Small intestine (tissue), 16 donors: ENCODE data around the gene OTULIN. TPM values are rescaled to one million over a fixed set of nuclear protein-coding genes. Genes with fewer than 3 reads are reported as not detected.
A peak's percentile ranks its signal among the peaks of the same experiment; 100 is the strongest.

Experiments used
- DNase-seq, 2 donors: peaks; one replicate each; pipeline versions ENCODE4 v3.0.0 to v3.0.0-alpha.2; 2013
- FAIRE-seq: peaks from 2 replicates; lab custom pipeline; 2012; peaks lifted over from hg19 to GRCh38; lab: Jason Lieb, UNC
- H3K27ac ChIP-seq, 3 donors: one replicate each; pipeline ENCODE4 v1.5.1; 2013; ENCODE audit warnings: low read length in 2 of 3, mild to moderate bottlenecking in 2 of 3, control low read depth in 1 of 3, inconsistent platforms in 1 of 3, low read depth in 1 of 3, moderate library complexity in 1 of 3
- H3K27me3 ChIP-seq, 3 donors: one replicate each; pipeline ENCODE4 v1.6.1; 2013; ENCODE audit warnings: low read length in 3 of 3, inconsistent platforms in 1 of 3; ENCODE audit not compliant: control insufficient read depth in 3 of 3, insufficient read depth in 3 of 3
- H3K36me3 ChIP-seq, 3 donors: one replicate each; pipeline ENCODE4 v1.6.1; 2013; ENCODE audit warnings: low read length in 3 of 3, inconsistent platforms in 1 of 3, low read depth in 1 of 3, mild to moderate bottlenecking in 1 of 3, moderate library complexity in 1 of 3; ENCODE audit not compliant: control insufficient read depth in 3 of 3, insufficient read depth in 2 of 3
- H3K4me1 ChIP-seq, 3 donors: one replicate each; pipeline ENCODE4 v1.6.1; 2013; ENCODE audit warnings: low read length in 2 of 3, inconsistent platforms in 1 of 3, low read depth in 1 of 3, mild to moderate bottlenecking in 1 of 3, moderate library complexity in 1 of 3; ENCODE audit not compliant: control insufficient read depth in 3 of 3, insufficient read depth in 2 of 3
- H3K4me3 ChIP-seq, 3 donors: one replicate each; pipeline ENCODE4 v1.5.1; 2013; ENCODE audit warnings: low read length in 3 of 3, control low read depth in 1 of 3, inconsistent platforms in 1 of 3, low read depth in 1 of 3, mild to moderate bottlenecking in 1 of 3, moderate library complexity in 1 of 3
- H3K9me3 ChIP-seq, 2 donors: one replicate each; pipeline ENCODE4 v1.6.1; 2013; ENCODE audit warnings: low read depth in 1 of 2, low read length in 1 of 2; ENCODE audit not compliant: control insufficient read depth in 2 of 2, insufficient read depth in 1 of 2
- WGBS, 3 donors: extraction: QIAGEN DNeasy Blood & Tissue Kit; methylation state at CpG; one replicate each; pipeline ENCODE4 v1.1.7; 2013; 5-methylcytosine and 5-hydroxymethylcytosine counted together
- long read RNA-seq, 10 donors: transcript quantifications; one replicate each; lab custom pipeline, GENCODE V29; 2026
- polyA plus RNA-seq, 4 donors: library from polyadenylated mRNA; stranded (reverse) in 3 of 4; unstranded in 1 of 4; fragments of 200-250 nt in 3 of 4; fragments of 120-200 nt in 1 of 4; gene quantifications; one replicate each; pipeline versions ENCODE4 v1.2.1 to v1.2.3, GENCODE V29; 2013
- donor health status: healthy with polysubstance abuse.
- donor health status: control.
- donor health status: control.
- donor health status: Bipolar disorder and iron deficiency.
- donor health status: healthy.

Gene OTULIN
- polyA plus RNA-seq: 10 to 100 TPM in 1 of 4 donors, 1 to 10 TPM in 3; 3.1 to 22.8 (median 5.8) TPM
- long read RNA-seq, donor 1, full-length matches to known transcripts: 5 of 5 reads
- long read RNA-seq, donor 1, partial matches to known transcripts: 0 of 5 reads
- long read RNA-seq, donor 1, other reads (novel, unspliced or antisense): 0 of 5 reads
- long read RNA-seq, donor 2, full-length matches to known transcripts: 1 of 1 reads
- long read RNA-seq, donor 2, partial matches to known transcripts: 0 of 1 reads
- long read RNA-seq, donor 2, other reads (novel, unspliced or antisense): 0 of 1 reads
- long read RNA-seq, donor 3, partial matches to known transcripts: 19 of 21 reads
- long read RNA-seq, donor 3, other reads (novel, unspliced or antisense): 0 of 21 reads
- long read RNA-seq, donor 4: 0 reads
- long read RNA-seq, donor 5, full-length matches to known transcripts: 1 of 1 reads
- long read RNA-seq, donor 5, partial matches to known transcripts: 0 of 1 reads
- long read RNA-seq, donor 5, other reads (novel, unspliced or antisense): 0 of 1 reads
- long read RNA-seq, donor 6, full-length matches to known transcripts: 2 of 28 reads
- long read RNA-seq, donor 6, partial matches to known transcripts: 10 of 28 reads
- long read RNA-seq, donor 6, other reads (novel, unspliced or antisense): 16 of 28 reads
- long read RNA-seq, donor 7, full-length matches to known transcripts: 2 of 68 reads
- long read RNA-seq, donor 7, partial matches to known transcripts: 66 of 68 reads
- long read RNA-seq, donor 7, other reads (novel, unspliced or antisense): 0 of 68 reads
- long read RNA-seq, donor 8: 0 reads
- long read RNA-seq, donor 9: 0 reads
- long read RNA-seq, donor 10, full-length matches to known transcripts: 6 of 6 reads
- long read RNA-seq, donor 10, partial matches to known transcripts: 0 of 6 reads
- long read RNA-seq, donor 10, other reads (novel, unspliced or antisense): 0 of 6 reads

GRCh38 chr5:14664270-14665100 lies at the start of gene OTULIN:
Gene OTULIN, plus strand, starts transcription at chr5:14664718. Its CDS starts 108 bp downstream, at chr5:14664826.
- DNase-seq: peak; percentile 91 to 97
- Histone ChIP-seq H3K27me3 (no peaks in the 10 kb centered on the region), H3K36me3 (peaks cover 0 to 11% (median 0%) of the 10 kb centered on the region in 3 donors), H3K9me3 (no peaks in the 10 kb centered on the region), H3K4me3 (peak within 1 kb of the TSS; percentile 77 to 97 (median 85)), H3K27ac (peak within 1 kb of the TSS; percentile 97 to 98 (median 97)), H3K4me1 (peaks cover 0 to 31% (median 16%) of the 10 kb centered on the region in 3 donors)
- WGBS, 3 donors: 0 to 1% (median 0%) methylated on average over 94 to 115 of the region's 115 CpGs
- no peak for FAIRE-seq

GRCh38 chr5:14615365-14615764 lies 49.2 kb upstream of the OTULIN start:
- no peak for DNase-seq
- WGBS, 3 donors: 78 to 95% (median 82%) methylated on average over 4 of the region's 4 CpGs
- H3K4me3 ChIP-seq: no peak overlapping the region
- no peak overlapping the region for H3K27ac ChIP-seq
- no peaks in the 10 kb centered on the region for H3K4me1 ChIP-seq
- H3K36me3 ChIP-seq: peaks cover 5 to 12% (median 6%) of the 10 kb centered on the region in 3 donors
- H3K9me3 ChIP-seq: no peaks in the 10 kb centered on the region
- no peak for FAIRE-seq
- H3K27me3 ChIP-seq: no peaks in the 10 kb centered on the region

GRCh38 chr5:14617441-14617840 lies 47.1 kb upstream of the OTULIN start:
- FAIRE-seq (no peak), DNase-seq (no peak)
- H3K36me3 ChIP-seq: peaks cover 4 to 11% (median 5%) of the 10 kb centered on the region in 3 donors
- no peak overlapping the region for H3K27ac ChIP-seq
- H3K27me3 ChIP-seq: no peaks in the 10 kb centered on the region
- WGBS, 3 donors: 93 to 97% (median 96%) methylated on average over 4 of the region's 4 CpGs
- H3K9me3 ChIP-seq: peaks cover 0 to 5% of the 10 kb centered on the region in 2 donors
- no peak overlapping the region for H3K4me3 ChIP-seq
- no peaks in the 10 kb centered on the region for H3K4me1 ChIP-seq

- DNase-seq (peak in 1 of 2 donors; percentile 46), FAIRE-seq (no peak)
- Histone ChIP-seq H3K4me3 (no peak overlapping the region), H3K36me3 (no peaks in the 10 kb centered on the region), H3K4me1 (peaks cover 0 to 4% (median 0%) of the 10 kb centered on the region in 3 donors), H3K27ac (no peak overlapping the region), H3K27me3 (no peaks in the 10 kb centered on the region), H3K9me3 (no peaks in the 10 kb centered on the region)
Measured at GRCh38 chr5:14627270-14627669, 37.2 kb upstream of the OTULIN start.

GRCh38 chr5:14628346-14628745 lies 36.2 kb upstream of the OTULIN start:
- peaks cover 0 to 4% (median 0%) of the 10 kb centered on the region in 3 donors for H3K4me1 ChIP-seq
- 16 to 32% (median 29%) methylated on average over 3 of the region's 3 CpGs for WGBS, 3 donors
- FAIRE-seq: no peak
- H3K9me3 ChIP-seq: no peaks in the 10 kb centered on the region
- DNase-seq: peak; percentile 22 to 65
- no peak overlapping the region for H3K27ac ChIP-seq
- no peaks in the 10 kb centered on the region for H3K27me3 ChIP-seq
- no peak overlapping the region for H3K4me3 ChIP-seq
- no peaks in the 10 kb centered on the region for H3K36me3 ChIP-seq

GRCh38 chr5:14630671-14631070 lies 33.8 kb upstream of the OTULIN start:
- Histone ChIP-seq H3K27ac (no peak overlapping the region), H3K27me3 (no peaks in the 10 kb centered on the region), H3K36me3 (no peaks in the 10 kb centered on the region), H3K4me1 (no peaks in the 10 kb centered on the region), H3K9me3 (no peaks in the 10 kb centered on the region), H3K4me3 (no peak overlapping the region)
- DNase-seq: no peak
- 74 to 83% (median 81%) methylated on average over 2 of the region's 2 CpGs for WGBS, 3 donors
- FAIRE-seq: no peak

- WGBS, 3 donors: 73 to 84% (median 74%) methylated on average over 2 of the region's 2 CpGs
- FAIRE-seq: no peak
Measured at GRCh38 chr5:14635656-14636055, 28.9 kb upstream of the OTULIN start.

More at GRCh38 chr5:14635656-14636055, 28.9 kb upstream of the OTULIN start:
- no peak overlapping the region for H3K27ac ChIP-seq
- H3K9me3 ChIP-seq: no peaks in the 10 kb centered on the region
- H3K4me3 ChIP-seq: no peak overlapping the region
- H3K36me3 ChIP-seq: no peaks in the 10 kb centered on the region
- no peak for DNase-seq
- no peaks in the 10 kb centered on the region for H3K4me1 ChIP-seq
- H3K27me3 ChIP-seq: peaks cover 0 to 3% (median 0%) of the 10 kb centered on the region in 3 donors
